ENCODE data around the gene USO1.

DNA sequence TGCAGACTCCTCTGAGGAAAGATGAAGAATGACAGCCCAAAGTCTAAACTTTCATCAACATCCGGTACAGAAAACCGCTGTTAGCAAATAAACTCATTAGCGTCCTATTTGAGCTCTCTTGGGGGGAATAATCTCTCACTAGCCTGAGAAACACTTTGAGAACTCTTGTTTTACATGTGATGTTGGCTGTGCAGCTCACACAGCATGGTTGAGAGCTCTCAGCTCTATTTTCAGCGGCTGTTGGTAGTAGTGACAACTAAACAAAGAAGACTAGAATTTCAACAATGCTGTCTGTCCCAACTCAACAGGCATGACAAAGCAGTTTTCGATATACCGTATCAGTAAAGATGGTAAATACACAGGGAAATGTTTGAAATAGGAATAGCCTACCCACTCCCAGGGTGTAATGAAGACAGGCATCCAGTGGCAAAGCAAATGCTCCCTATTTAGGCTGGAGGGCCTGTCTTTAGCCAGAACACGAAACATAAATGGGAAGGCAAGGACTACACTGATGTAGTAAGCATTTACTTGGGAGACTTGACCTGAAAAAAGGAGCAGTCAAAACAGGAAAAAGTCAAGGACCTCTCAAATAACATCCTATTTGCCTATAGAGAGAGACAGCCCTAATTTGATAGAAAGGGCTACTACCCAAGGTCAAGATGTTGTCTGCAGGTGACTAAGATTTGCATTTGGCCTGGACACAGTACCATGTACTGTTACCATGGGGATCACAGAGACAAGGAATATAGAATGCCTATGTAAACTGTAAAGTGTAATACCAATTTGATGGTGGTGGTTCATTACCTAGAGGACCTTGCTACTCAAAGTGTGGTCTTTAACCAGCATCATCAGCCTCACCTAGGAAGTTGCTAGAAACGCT, 117.5 kb downstream of the USO1 start:
- TF ChIP-seq, protein P1, sequence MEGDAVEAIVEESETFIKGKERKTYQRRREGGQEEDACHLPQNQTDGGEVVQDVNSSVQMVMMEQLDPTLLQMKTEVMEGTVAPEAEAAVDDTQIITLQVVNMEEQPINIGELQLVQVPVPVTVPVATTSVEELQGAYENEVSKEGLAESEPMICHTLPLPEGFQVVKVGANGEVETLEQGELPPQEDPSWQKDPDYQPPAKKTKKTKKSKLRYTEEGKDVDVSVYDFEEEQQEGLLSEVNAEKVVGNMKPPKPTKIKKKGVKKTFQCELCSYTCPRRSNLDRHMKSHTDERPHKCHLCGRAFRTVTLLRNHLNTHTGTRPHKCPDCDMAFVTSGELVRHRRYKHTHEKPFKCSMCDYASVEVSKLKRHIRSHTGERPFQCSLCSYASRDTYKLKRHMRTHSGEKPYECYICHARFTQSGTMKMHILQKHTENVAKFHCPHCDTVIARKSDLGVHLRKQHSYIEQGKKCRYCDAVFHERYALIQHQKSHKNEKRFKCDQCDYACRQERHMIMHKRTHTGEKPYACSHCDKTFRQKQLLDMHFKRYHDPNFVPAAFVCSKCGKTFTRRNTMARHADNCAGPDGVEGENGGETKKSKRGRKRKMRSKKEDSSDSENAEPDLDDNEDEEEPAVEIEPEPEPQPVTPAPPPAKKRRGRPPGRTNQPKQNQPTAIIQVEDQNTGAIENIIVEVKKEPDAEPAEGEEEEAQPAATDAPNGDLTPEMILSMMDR (IDR thresholded peaks at IDR 0.05 in 8 of 11, conservative IDR thresholded peaks at IDR 0.05 in 3 of 11), result no peak
- TF ChIP-seq POLR2A (IDR thresholded peaks at IDR 0.05), result no peak
- TF ChIP-seq POLR2AphosphoS5 (IDR thresholded peaks at IDR 0.05), result no peak
